Vagina (tissue), 2 donors: ENCODE measurements around the gene AJAP1. TPM values are rescaled to one million over a fixed set of nuclear protein-coding genes. Genes with fewer than 3 reads are reported as not detected.

ENCODE experiments used
- DNase-seq, 2 donors: peaks; one replicate each; pipeline ENCODE4 v3.0.0-alpha.2; 2017; ENCODE audit errors: extremely low spot score in 2 of 2
- H3K27ac ChIP-seq: fragments of 200-600 bp; sonication (generic); one replicate; pipeline ENCODE4 v1.5.1; 2019
- H3K27me3 ChIP-seq: fragments of 200-600 bp; sonication (generic); one replicate; pipeline ENCODE4 v1.5.1; 2019
- H3K36me3 ChIP-seq, 2 donors: fragments of 200-600 bp; sonication (generic); one replicate each; pipeline ENCODE4 v1.5.1; 2017 to 2019
- H3K4me1 ChIP-seq: fragments of 200-600 bp; sonication (generic); one replicate; pipeline ENCODE4 v1.5.1; 2019
- H3K4me3 ChIP-seq, 2 donors: fragments of 200-600 bp; sonication (generic); 1 replicate in 1 of 2; 2 replicates in 1 of 2; pipeline ENCODE4 v1.5.1; 2016 to 2019
- H3K9me3 ChIP-seq: fragments of 200-600 bp; sonication (generic); one replicate; pipeline ENCODE4 v1.5.1; 2019
- POLR2A ChIP-seq, 2 donors: fragments of 450-650 bp; IDR thresholded peaks; one replicate each; pipeline ENCODE4 v1.6.1; 2017; ENCODE audit warnings: antibody characterized with exemption in 2 of 2, mild to moderate bottlenecking in 2 of 2, moderate library complexity in 2 of 2
- POLR2AphosphoS5 ChIP-seq, 2 donors: sonication (generic); formaldehyde crosslinking; IDR thresholded peaks; one replicate each; pipeline ENCODE4 v1.9.0; 2017; ENCODE audit warnings: antibody characterized with exemption in 2 of 2, mild to moderate bottlenecking in 2 of 2, low read depth in 1 of 2; ENCODE audit not compliant: insufficient read depth in 1 of 2
- intact Hi-C: fragments of 100-400 bp; cut with DNase I; formaldehyde crosslinking; loops from one replicate; pipeline ENCODE4 v1.15.1; 2023
- total RNA-seq: library from RNA; depleted of rRNA; stranded (reverse); fragments of >200 nt; gene quantifications from one replicate; pipeline ENCODE4 v1.2.3, GENCODE V29; 2016
- TF ChIP-seq, protein P1 (sequence below), 3 experiments: fragments of 450-650 bp in 2 of 3; fragments of 200-600 bp in 1 of 3; sonication (generic) in 1 of 3; IDR thresholded peaks; one replicate each; pipeline ENCODE4 v1.5.1; 2017 to 2019; ENCODE audit warnings: antibody characterized with exemption in 3 of 3, mild to moderate bottlenecking in 2 of 3, moderate library complexity in 2 of 3

The AJAP1 gene
- total RNA-seq, 1 donor from 2014 or later, result 1.7 TPM

DNA sequence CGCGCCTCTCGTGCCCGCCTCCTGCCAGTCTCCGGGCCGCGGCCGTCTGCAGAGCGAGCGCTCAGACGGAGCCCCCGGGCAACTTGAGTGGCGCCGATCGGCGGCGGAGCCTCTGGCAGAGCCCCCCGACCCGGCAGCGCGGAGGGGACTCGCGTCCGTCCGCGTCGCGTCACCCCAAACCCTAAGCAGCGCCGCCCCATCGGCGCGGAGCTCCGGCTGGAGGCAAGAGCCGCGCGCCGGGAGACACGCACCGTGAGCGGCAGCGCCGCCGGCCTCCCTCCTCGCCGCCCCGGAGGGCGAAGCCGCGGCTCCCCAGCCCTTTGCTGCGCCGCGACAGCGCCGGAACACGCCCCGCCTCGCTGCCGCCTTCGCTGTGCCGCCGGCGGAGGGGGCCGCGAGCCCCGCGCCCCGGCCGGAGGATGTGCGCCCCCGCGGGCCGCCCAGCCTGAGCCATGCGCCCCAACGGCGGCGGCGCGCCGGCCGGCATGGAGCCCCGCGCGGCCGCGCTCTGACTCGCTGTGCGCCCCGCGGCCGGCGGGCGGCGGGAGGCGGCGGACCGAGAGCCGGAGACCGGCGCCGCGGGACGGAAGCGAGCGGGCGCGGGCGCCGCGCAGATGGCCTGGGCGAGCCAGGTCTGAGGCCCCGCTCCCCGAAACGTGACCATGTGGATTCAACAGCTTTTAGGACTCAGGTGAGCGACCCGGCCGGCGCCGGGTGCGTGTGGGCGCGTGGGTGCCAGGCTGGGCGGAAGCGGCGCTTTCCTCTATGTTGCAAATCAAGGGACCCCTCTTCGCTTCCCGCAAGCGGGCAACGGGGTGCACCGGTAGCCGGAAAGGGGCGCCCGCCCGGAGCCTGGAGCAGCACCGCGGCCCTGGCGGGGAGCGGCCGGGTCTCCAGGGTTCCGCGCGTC, 610 bp downstream of the AJAP1 start:
- H3K4me3 ChIP-seq, result peak overlapping the region; percentile 35 to 51
- H3K9me3 ChIP-seq, result no peaks in the 10 kb centered on the region
- no peaks in the 10 kb centered on the region for H3K27me3 ChIP-seq
- no peak overlapping the region for H3K27ac ChIP-seq
- DNase-seq, result no peak
- intact Hi-C loops, result no loop called here
- H3K4me1 ChIP-seq, result peaks cover 13% of the 10 kb centered on the region
- H3K36me3 ChIP-seq, result no peaks in the 10 kb centered on the region
- TF ChIP-seq POLR2AphosphoS5 (IDR thresholded peaks at IDR 0.05; ENCODE audit: insufficient read depth in 1 of 2, low read depth in 1 of 2) (no peak), POLR2A (IDR thresholded peaks at IDR 0.05) (no peak)
- TF ChIP-seq, protein P1, sequence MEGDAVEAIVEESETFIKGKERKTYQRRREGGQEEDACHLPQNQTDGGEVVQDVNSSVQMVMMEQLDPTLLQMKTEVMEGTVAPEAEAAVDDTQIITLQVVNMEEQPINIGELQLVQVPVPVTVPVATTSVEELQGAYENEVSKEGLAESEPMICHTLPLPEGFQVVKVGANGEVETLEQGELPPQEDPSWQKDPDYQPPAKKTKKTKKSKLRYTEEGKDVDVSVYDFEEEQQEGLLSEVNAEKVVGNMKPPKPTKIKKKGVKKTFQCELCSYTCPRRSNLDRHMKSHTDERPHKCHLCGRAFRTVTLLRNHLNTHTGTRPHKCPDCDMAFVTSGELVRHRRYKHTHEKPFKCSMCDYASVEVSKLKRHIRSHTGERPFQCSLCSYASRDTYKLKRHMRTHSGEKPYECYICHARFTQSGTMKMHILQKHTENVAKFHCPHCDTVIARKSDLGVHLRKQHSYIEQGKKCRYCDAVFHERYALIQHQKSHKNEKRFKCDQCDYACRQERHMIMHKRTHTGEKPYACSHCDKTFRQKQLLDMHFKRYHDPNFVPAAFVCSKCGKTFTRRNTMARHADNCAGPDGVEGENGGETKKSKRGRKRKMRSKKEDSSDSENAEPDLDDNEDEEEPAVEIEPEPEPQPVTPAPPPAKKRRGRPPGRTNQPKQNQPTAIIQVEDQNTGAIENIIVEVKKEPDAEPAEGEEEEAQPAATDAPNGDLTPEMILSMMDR (IDR thresholded peaks at IDR 0.05), result no peak

DNA sequence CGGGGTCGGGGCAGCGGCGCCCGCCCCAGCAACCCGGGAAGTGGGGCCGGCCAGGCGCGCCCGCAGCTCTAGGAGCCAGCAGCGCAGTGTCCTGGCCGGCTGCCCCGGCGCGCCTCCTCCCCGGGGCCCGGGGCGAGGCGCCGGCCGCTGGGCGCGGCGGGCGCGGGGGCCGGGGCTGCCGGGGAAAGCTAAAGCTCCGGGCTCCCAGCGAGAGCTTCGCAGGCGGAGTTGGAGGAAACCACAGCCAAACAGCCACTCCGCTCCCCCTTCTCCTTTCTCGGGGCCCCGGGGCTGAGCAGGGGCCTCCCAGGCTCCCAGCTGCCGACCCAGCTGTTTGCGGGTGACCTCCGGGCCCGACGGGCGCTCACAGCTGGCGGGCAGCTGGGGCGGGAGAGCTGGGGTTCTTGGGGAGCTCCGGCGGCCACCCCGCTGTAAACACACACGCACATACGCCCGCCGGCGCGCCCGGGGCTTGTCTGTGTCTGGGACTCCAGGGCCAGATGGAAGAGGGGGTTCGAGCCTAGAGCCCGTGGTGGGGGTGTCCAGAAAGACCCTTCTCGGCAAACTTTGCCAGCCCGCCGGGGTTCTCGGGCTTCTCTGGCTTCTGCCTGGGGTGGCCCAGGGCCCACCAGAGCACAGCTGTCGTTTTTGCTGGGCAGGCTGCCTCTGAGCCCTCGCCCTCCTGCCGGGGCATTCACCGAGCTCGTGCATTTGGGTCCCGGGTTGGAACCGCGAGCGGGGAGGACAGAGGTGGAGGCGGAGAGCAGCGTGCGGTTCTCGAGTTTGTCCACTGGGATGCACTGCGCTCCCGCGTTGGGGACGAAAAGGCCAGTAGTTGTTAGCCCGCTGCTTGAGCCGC, 1.5 kb downstream of the AJAP1 start:
- H3K4me3 ChIP-seq, result peak overlapping the region; percentile 35 to 51
- no peak for DNase-seq
- no peaks in the 10 kb centered on the region for H3K36me3 ChIP-seq
- TF ChIP-seq, protein P1 (IDR thresholded peaks at IDR 0.05), result peak; percentile 4 to 47 (median 38)
- TF ChIP-seq POLR2A (IDR thresholded peaks at IDR 0.05) (no peak), POLR2AphosphoS5 (IDR thresholded peaks at IDR 0.05; ENCODE audit: insufficient read depth in 1 of 2, low read depth in 1 of 2) (peak in 1 of 2 donors; percentile 35)
- intact Hi-C loops, result no loop called here
- no peaks in the 10 kb centered on the region for H3K9me3 ChIP-seq
- H3K27ac ChIP-seq, result no peak overlapping the region
- H3K27me3 ChIP-seq, result no peaks in the 10 kb centered on the region
- peaks cover 13% of the 10 kb centered on the region for H3K4me1 ChIP-seq

DNA sequence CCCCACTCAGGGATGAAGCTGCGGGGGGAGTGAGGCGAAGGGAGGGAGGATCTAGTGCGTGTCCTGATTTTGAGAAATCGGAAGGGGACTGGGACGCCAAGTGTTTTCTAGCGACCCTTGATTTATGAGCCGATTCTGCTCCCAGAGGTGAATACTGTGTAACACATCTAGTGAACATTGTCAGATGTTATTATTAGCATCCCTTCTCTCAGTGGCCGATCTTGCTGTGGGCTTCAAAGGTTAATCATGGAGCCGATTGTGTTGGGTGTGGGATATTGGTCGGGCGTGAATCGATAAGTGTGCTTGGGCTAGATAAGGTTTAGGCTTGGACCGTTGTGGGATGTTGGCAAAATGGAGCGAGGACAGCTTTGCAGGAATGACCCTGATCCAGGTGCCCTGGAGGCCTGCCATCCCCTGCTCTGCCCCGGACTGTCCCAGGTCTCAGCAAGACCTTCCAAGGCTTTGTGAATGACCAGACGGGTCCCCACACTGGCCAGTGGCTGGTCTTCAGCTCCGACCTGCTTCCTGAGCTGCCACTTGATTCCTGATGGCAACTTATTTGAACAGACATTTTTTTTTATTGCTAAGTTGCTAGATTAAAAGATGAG, 2.2 kb downstream of the AJAP1 start:
- TF ChIP-seq POLR2AphosphoS5 (IDR thresholded peaks at IDR 0.05; ENCODE audit: insufficient read depth in 1 of 2, low read depth in 1 of 2), result peak in 1 of 2 donors; percentile 6
- TF ChIP-seq, protein P1 (IDR thresholded peaks at IDR 0.05), result no peak
- intact Hi-C loops, result no loop called here

DNA sequence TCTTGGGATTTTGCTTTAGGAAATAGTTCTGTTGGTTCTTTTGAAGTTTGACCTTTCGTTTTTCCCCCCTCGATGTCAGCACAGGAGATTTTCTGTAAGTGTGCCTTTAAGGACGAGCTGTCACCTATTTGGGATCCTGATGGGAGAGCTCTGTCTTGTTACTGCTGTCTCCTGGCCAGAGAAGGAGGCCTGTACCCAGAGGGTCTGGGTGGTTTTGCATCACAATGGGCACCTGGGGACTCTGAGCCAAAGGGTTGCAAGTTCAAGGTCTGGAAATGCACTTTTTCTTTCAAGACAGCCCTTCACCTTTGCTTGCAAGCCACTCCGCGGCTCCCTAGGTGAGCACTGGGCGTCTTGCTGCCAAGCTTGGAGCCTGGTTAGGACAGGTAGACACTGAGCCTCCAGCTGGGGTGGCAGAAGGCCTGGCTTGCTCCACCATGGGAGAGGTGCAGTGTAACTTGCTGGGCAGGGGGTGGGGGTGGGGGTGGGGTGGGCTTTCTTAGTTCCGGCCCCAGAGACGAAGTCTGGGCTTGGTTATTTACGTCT, 2.9 kb downstream of the AJAP1 start:
- Histone ChIP-seq H3K36me3 (no peaks in the 10 kb centered on the region), H3K4me3 (no peak overlapping the region), H3K4me1 (peaks cover 13% of the 10 kb centered on the region), H3K27ac (no peak overlapping the region), H3K27me3 (no peaks in the 10 kb centered on the region), H3K9me3 (no peaks in the 10 kb centered on the region)
- DNase-seq, result no peak
- TF ChIP-seq, protein P1 (IDR thresholded peaks at IDR 0.05), result no peak
- TF ChIP-seq POLR2AphosphoS5 (IDR thresholded peaks at IDR 0.05; ENCODE audit: insufficient read depth in 1 of 2, low read depth in 1 of 2) (no peak), POLR2A (IDR thresholded peaks at IDR 0.05) (no peak)
- intact Hi-C loops, result no loop called here

More for the DNA sequence above, 2.2 kb downstream of the AJAP1 start:
- H3K9me3 ChIP-seq, result no peaks in the 10 kb centered on the region
- peak overlapping the region in 1 of 2 donors; percentile 51 for H3K4me3 ChIP-seq
- no peaks in the 10 kb centered on the region for H3K27me3 ChIP-seq
- H3K4me1 ChIP-seq, result peaks cover 13% of the 10 kb centered on the region
- no peak for DNase-seq
- H3K27ac ChIP-seq, result no peak overlapping the region
- no peaks in the 10 kb centered on the region for H3K36me3 ChIP-seq
